HepG2 (cell line): ENCODE results near the gene SP6. TPM values are rescaled to one million over a fixed set of nuclear protein-coding genes. Genes with fewer than 3 reads are reported as not detected.

Source experiments
- ARNTL ChIP-seq: sonication (generic); formaldehyde crosslinking; IDR thresholded peaks from 2 replicates; pipeline ENCODE4 v1.4.0; 2020; ENCODE audit warnings: mild to moderate bottlenecking, missing genetic modification reagents
- ELK4 ChIP-seq: sonication (generic); formaldehyde crosslinking; IDR thresholded peaks from 2 replicates; pipeline ENCODE4 v1.9.0; 2021; ENCODE audit warnings: missing genetic modification reagents, borderline replicate concordance
- EZH2 ChIP-seq: conservative IDR thresholded peaks from 2 replicates; pipeline ENCODE4 v1.6.1; 2012; ENCODE audit warnings: mild to moderate bottlenecking, low read depth, low read length, moderate library complexity
- GPBP1L1 ChIP-seq: sonication (generic); formaldehyde crosslinking; IDR thresholded peaks from 2 replicates; pipeline ENCODE4 v1.5.0; 2020; ENCODE audit warnings: mild to moderate bottlenecking, missing genetic modification reagents
- GTF2F1 ChIP-seq: fragments of 150-350 bp; IDR thresholded peaks from 2 replicates; pipeline ENCODE4 v1.6.1; 2014; ENCODE audit warnings: low read length
- HMGA1 ChIP-seq: sonication (generic); formaldehyde crosslinking; conservative IDR thresholded peaks from 2 replicates; pipeline ENCODE4 v1.4.0; 2020; ENCODE audit warnings: missing genetic modification reagents
- HNF1B ChIP-seq: sonication (generic); formaldehyde crosslinking; IDR thresholded peaks from 2 replicates; pipeline ENCODE4 v1.5.1; 2020; ENCODE audit warnings: mild to moderate bottlenecking, moderate library complexity, missing genetic modification reagents
- HNRNPUL1 ChIP-seq: fragments of 200-400 bp; formaldehyde crosslinking; IDR thresholded peaks from 2 replicates; pipeline ENCODE4 v1.6.1; 2017; ENCODE audit warnings: low read depth, mild to moderate bottlenecking, low read length, moderate library complexity
- MTERF4 ChIP-seq: sonication (generic); formaldehyde crosslinking; IDR thresholded peaks from 2 replicates; pipeline ENCODE4 v1.8.0; 2023; ENCODE audit warnings: mild to moderate bottlenecking, missing genetic modification reagents
- NFKB2 ChIP-seq: sonication (generic); formaldehyde crosslinking; IDR thresholded peaks from 2 replicates; pipeline ENCODE4 v1.4.0; 2020; ENCODE audit warnings: missing genetic modification reagents, borderline replicate concordance
- NFRKB ChIP-seq: fragments of 450-650 bp; IDR thresholded peaks from 2 replicates; pipeline ENCODE4 v1.6.1; 2017
- RAD21 ChIP-seq: fragments of 450-650 bp; formaldehyde crosslinking; IDR thresholded peaks from 2 replicates; pipeline ENCODE4 v1.5.0; 2020; ENCODE audit warnings: mild to moderate bottlenecking
- RXRA ChIP-seq: sonication (generic); formaldehyde crosslinking; IDR thresholded peaks from 2 replicates; pipeline ENCODE4 v1.5.1; 2020; ENCODE audit warnings: missing genetic modification reagents
- TGIF2 ChIP-seq: IDR thresholded peaks from 2 replicates; pipeline ENCODE4 v1.6.1; 2016; ENCODE audit warnings: control low read depth, missing compliant biosample characterization
- WIZ ChIP-seq: sonication (generic); formaldehyde crosslinking; IDR thresholded peaks from 2 replicates; pipeline ENCODE4 v1.5.1; 2020; ENCODE audit warnings: mild to moderate bottlenecking, missing genetic modification reagents
- ZBTB26 ChIP-seq: IDR thresholded peaks from 2 replicates; pipeline ENCODE4 v1.6.1; 2016; ENCODE audit warnings: missing compliant biosample characterization, missing genetic modification reagents, borderline replicate concordance
- ZNF124 ChIP-seq: sonication (generic); formaldehyde crosslinking; IDR thresholded peaks from 2 replicates; pipeline ENCODE4 v1.4.0; 2020; ENCODE audit warnings: missing genetic modification reagents
- ZNF264 ChIP-seq: sonication (generic); formaldehyde crosslinking; IDR thresholded peaks from 2 replicates; pipeline ENCODE4 v1.4.0; 2020; ENCODE audit warnings: missing genetic modification reagents
- ZNF343 ChIP-seq: sonication (generic); formaldehyde crosslinking; IDR thresholded peaks from 2 replicates; pipeline ENCODE4 v1.4.0; 2020; ENCODE audit warnings: mild to moderate bottlenecking, missing genetic modification reagents
- ZNF460 ChIP-seq: sonication (generic); formaldehyde crosslinking; IDR thresholded peaks from 2 replicates; pipeline ENCODE4 v1.5.1; 2020; ENCODE audit warnings: missing genetic modification reagents, mild to moderate bottlenecking, borderline replicate concordance
- ZNF580 ChIP-seq: IDR thresholded peaks from 2 replicates; pipeline ENCODE4 v1.6.1; 2016; ENCODE audit warnings: low read depth, borderline replicate concordance
- ZNF672 ChIP-seq: sonication (generic); formaldehyde crosslinking; IDR thresholded peaks from 2 replicates; pipeline ENCODE4 v1.8.1; 2022; ENCODE audit warnings: missing genetic modification reagents
- ZNF724P ChIP-seq: sonication (generic); formaldehyde crosslinking; IDR thresholded peaks from 2 replicates; pipeline ENCODE4 v1.8.0; 2022; ENCODE audit warnings: missing genetic modification reagents, borderline replicate concordance
- ZNF850 ChIP-seq: sonication (generic); formaldehyde crosslinking; conservative IDR thresholded peaks from 2 replicates; pipeline ENCODE4 v1.9.0; 2021; ENCODE audit warnings: mild to moderate bottlenecking, missing genetic modification reagents
- ZNF891 ChIP-seq: sonication (generic); formaldehyde crosslinking; IDR thresholded peaks from 2 replicates; pipeline ENCODE4 v1.5.0; 2020; ENCODE audit warnings: mild to moderate bottlenecking, missing genetic modification reagents
- ZSCAN29 ChIP-seq: sonication (generic); formaldehyde crosslinking; conservative IDR thresholded peaks from 2 replicates; pipeline ENCODE4 v1.4.0; 2020; ENCODE audit warnings: mild to moderate bottlenecking, missing genetic modification reagents
- polyA plus RNA-seq, 8 experiments: library from polyadenylated mRNA; depleted of rRNA in 3 of 8; stranded (reverse) in 7 of 8; unstranded in 1 of 8; fragments of >200 nt; fragmentation: Illumina TruSeq in 4 of 8; extraction: Trizol in 4 of 8; gene quantifications; 2 replicates each; pipeline versions ENCODE4 v1.2.1 to v1.2.3, GENCODE V29; 2011 to 2016; ENCODE audit warnings: low read depth in 4 of 8, missing spikeins in 1 of 8, mixed read lengths in 1 of 8; ENCODE audit not compliant: insufficient read depth in 1 of 8
- total RNA-seq, 5 experiments: library from RNA; depleted of rRNA; stranded (reverse); fragments of >200 nt; fragmentation: Illumina TruSeq; extraction: Trizol; gene quantifications; 2 replicates each; pipeline ENCODE4 v1.2.3, GENCODE V29; 2016; ENCODE audit warnings: low read depth in 1 of 5

SP6 gene
- total and polyA plus RNA-seq, 2 of the 13 experiments (the other 11 are each of a cell fraction or from before 2014, with no cell fraction given): 0.07 TPM

GRCh38 chr17:47895347-47895855 is 44.4 kb upstream of the SP6 start (continued):
- TF ChIP-seq ZNF891 (CRISPR knock-in tag) (peak; percentile 93), ZNF850 (CRISPR knock-in tag) (no peak), ZBTB26 (CRISPR knock-in tag) (no peak), ZNF672 (CRISPR knock-in tag) (no peak), GPBP1L1 (CRISPR knock-in tag) (no peak), MTERF4 (no peak), WIZ (CRISPR knock-in tag) (no peak), RXRA (CRISPR knock-in tag) (0 out of 2 replicates have a peak, but pooled peaks have one; percentile 15), HNRNPUL1 (no peak), ZNF264 (CRISPR knock-in tag) (no peak), ZNF580 (peak; percentile 72; the same call in 1 of the 2 replicates), ZNF124 (CRISPR knock-in tag) (0 out of 2 replicates have a peak, but pooled peaks have one; percentile 40), NFKB2 (CRISPR knock-in tag) (no peak; the same call in 1 of the 2 replicates), ZNF724P (CRISPR knock-in tag) (peak; percentile 42; the same call in 1 of the 2 replicates), RAD21 (CRISPR knock-in tag) (peak; percentile 40; the same call in 1 of the 2 replicates), ZNF343 (CRISPR knock-in tag) (no peak), ZSCAN29 (CRISPR knock-in tag) (no peak), HMGA1 (no peak), NFRKB (no peak), ARNTL (peak; percentile 21; the same call in 1 of the 2 replicates), TGIF2 (CRISPR knock-in tag) (peak; percentile 60; the same call in 1 of the 2 replicates), EZH2 (no peak), ELK4 (CRISPR knock-in tag) (no peak), ZNF460 (no peak), HNF1B (CRISPR knock-in tag) (peak; percentile 42; the same call in 1 of the 2 replicates), GTF2F1 (no peak)
